OCI-LY1 (cell line): ENCODE results near the gene ADAM33.

ENCODE experiments used
- H2AFZ ChIP-seq: fragments of 200-600 bp; sonication (generic), shearing (Covaris generic); 2 replicates; pipeline ENCODE4 v1.6.0; 2014; ENCODE audit warnings: antibody characterized with exemption, mild to moderate bottlenecking, low read length
- H3F3A ChIP-seq: fragments of 200-600 bp; sonication (generic), shearing (Covaris generic); 2 replicates; pipeline ENCODE4 v1.6.0; 2014; ENCODE audit warnings: mild to moderate bottlenecking, antibody characterized with exemption, low read length, moderate library complexity; ENCODE audit not compliant: insufficient read depth
- H3K27ac ChIP-seq: fragments of 200-600 bp; sonication (generic); 2 replicates; pipeline ENCODE4 v1.5.1; 2014; ENCODE audit warnings: low read length, mixed run types, mild to moderate bottlenecking, low read depth; ENCODE audit not compliant: poor library complexity, severe bottlenecking
- H3K27me3 ChIP-seq: fragments of 200-600 bp; sonication (generic); 2 replicates; pipeline ENCODE4 v1.6.0; 2014; ENCODE audit warnings: antibody characterized with exemption, mild to moderate bottlenecking, low read length, moderate library complexity; ENCODE audit not compliant: insufficient read depth
- H3K36me3 ChIP-seq: fragments of 200-600 bp; sonication (generic); 2 replicates; pipeline ENCODE4 v1.6.1; 2014; ENCODE audit warnings: mild to moderate bottlenecking, antibody characterized with exemption, low read length, moderate library complexity, mixed read lengths; ENCODE audit not compliant: insufficient read depth
- H3K4me1 ChIP-seq: fragments of 200-600 bp; sonication (generic); 2 replicates; pipeline ENCODE4 v1.5.1; 2014; ENCODE audit warnings: mild to moderate bottlenecking, low read length, moderate library complexity; ENCODE audit not compliant: insufficient read depth, severe bottlenecking
- H3K4me2 ChIP-seq: fragments of 200-600 bp; sonication (generic), shearing (Covaris generic); 2 replicates; pipeline ENCODE4 v1.6.1; 2014; ENCODE audit warnings: low read length
- H3K4me3 ChIP-seq: fragments of 200-600 bp; sonication (generic); 2 replicates; pipeline ENCODE4 v1.5.1; 2014; ENCODE audit warnings: low read length, low read depth, mild to moderate bottlenecking, mixed read lengths; ENCODE audit not compliant: poor library complexity, severe bottlenecking
- H3K79me2 ChIP-seq: fragments of 200-600 bp; shearing (Covaris generic); 2 replicates; pipeline ENCODE4 v1.6.1; 2016; ENCODE audit warnings: mixed run types, low read length, mixed read lengths; ENCODE audit not compliant: insufficient read depth
- H3K9ac ChIP-seq: fragments of 200-600 bp; sonication (generic), shearing (Covaris generic); 2 replicates; pipeline ENCODE4 v1.6.1; 2014; ENCODE audit warnings: mild to moderate bottlenecking, low read length, mixed read lengths
- H3K9me2 ChIP-seq: fragments of 200-600 bp; sonication (generic), shearing (Covaris generic); 2 replicates; pipeline ENCODE4 v1.6.1; 2014; ENCODE audit warnings: low read depth, mild to moderate bottlenecking, low read length, mixed read lengths
- H3K9me3 ChIP-seq: fragments of 200-600 bp; shearing (Covaris generic); 2 replicates; pipeline ENCODE4 v1.6.1; 2014; ENCODE audit warnings: low read length, mixed read lengths
- H4K20me1 ChIP-seq: fragments of 200-600 bp; sonication (generic), shearing (Covaris generic); 2 replicates; pipeline ENCODE4 v1.6.0; 2016; ENCODE audit warnings: mild to moderate bottlenecking, low read length; ENCODE audit not compliant: insufficient read depth
- EZH2 ChIP-seq: fragments of 200-600 bp; sonication (generic), shearing (Covaris generic); IDR thresholded peaks from 2 replicates; pipeline ENCODE4 v1.8.0; 2017; ENCODE audit warnings: borderline replicate concordance, mixed run types, mild to moderate bottlenecking, antibody characterized with exemption, low read length, moderate library complexity, mixed read lengths
- TF ChIP-seq, protein P1 (sequence below): fragments of 200-600 bp; sonication (generic), shearing (Covaris generic); IDR thresholded peaks from 2 replicates; pipeline ENCODE4 v1.5.1; 2017; ENCODE audit warnings: mild to moderate bottlenecking, antibody characterized with exemption, low read length, moderate library complexity, mixed read lengths

The ADAM33 gene

DNA sequence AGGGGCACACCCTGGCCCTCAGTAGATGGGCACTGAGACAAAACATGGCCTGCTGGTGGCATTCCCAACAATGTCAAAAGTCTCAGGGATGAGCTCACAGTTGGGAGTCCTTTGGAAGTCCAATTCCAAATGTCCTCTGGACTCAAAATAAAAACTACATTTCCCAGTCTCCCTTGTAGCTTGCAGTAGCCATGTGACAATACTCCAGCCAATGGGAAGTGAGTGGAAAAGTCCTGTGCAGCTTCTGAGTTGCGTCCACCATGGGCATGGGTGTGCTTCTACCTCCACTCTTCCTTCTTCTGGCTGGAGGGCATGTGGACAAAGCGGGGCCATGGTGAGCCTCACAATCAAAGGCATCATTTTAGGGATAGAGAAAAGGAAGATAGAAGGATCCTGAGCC lies 5.8 kb upstream of the ADAM33 start:
- no peaks in the 10 kb centered on the region for H3K36me3 ChIP-seq
- H3K4me2 ChIP-seq: no peak overlapping the region
- H3K79me2 ChIP-seq: no peaks in the 10 kb centered on the region
- no peak overlapping the region for H2AFZ ChIP-seq
- H3F3A ChIP-seq: no peaks in the 10 kb centered on the region
- no peaks in the 10 kb centered on the region for H3K9me3 ChIP-seq
- H3K4me3 ChIP-seq: no peak overlapping the region
- H3K27me3 ChIP-seq: peaks cover 6% of the 10 kb centered on the region
- TF ChIP-seq, protein P1, sequence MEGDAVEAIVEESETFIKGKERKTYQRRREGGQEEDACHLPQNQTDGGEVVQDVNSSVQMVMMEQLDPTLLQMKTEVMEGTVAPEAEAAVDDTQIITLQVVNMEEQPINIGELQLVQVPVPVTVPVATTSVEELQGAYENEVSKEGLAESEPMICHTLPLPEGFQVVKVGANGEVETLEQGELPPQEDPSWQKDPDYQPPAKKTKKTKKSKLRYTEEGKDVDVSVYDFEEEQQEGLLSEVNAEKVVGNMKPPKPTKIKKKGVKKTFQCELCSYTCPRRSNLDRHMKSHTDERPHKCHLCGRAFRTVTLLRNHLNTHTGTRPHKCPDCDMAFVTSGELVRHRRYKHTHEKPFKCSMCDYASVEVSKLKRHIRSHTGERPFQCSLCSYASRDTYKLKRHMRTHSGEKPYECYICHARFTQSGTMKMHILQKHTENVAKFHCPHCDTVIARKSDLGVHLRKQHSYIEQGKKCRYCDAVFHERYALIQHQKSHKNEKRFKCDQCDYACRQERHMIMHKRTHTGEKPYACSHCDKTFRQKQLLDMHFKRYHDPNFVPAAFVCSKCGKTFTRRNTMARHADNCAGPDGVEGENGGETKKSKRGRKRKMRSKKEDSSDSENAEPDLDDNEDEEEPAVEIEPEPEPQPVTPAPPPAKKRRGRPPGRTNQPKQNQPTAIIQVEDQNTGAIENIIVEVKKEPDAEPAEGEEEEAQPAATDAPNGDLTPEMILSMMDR: no peak
- no peak for TF ChIP-seq EZH2
- H3K9me2 ChIP-seq: no peaks in the 10 kb centered on the region
- no peaks in the 10 kb centered on the region for H4K20me1 ChIP-seq
- H3K4me1 ChIP-seq: no peaks in the 10 kb centered on the region
- H3K9ac ChIP-seq: no peak overlapping the region
- no peak overlapping the region for H3K27ac ChIP-seq

DNA sequence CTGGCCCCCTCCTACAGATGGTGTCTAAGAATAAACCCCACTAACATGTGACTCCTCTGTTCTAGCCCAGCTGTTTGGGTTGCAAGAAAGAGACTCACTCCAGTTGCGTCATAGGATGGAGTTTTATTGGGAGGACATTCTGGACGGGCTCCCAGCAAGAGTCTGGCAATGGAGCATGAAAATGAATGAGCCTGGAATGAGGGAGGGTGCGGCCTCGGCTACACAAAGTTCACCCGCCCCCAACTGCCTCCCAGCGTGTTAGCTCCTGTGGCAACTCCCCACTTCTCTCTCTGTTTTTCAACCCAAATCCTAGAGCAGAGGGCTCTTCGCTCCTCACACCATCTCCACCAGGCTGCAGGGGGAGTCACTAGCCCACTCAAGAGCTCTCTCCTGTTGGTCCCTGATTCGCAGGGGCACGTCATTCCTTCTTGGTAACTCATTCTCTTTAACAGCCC lies 5.1 kb upstream of the ADAM33 start:
- Histone ChIP-seq H3K4me2 (no peak overlapping the region), H3K4me1 (no peaks in the 10 kb centered on the region), H4K20me1 (no peaks in the 10 kb centered on the region), H3K36me3 (no peaks in the 10 kb centered on the region), H3K27ac (no peak overlapping the region), H3K79me2 (no peaks in the 10 kb centered on the region), H3F3A (no peaks in the 10 kb centered on the region), H3K4me3 (no peak overlapping the region), H2AFZ (no peak overlapping the region), H3K9me2 (no peaks in the 10 kb centered on the region), H3K27me3 (peaks cover 6% of the 10 kb centered on the region), H3K9me3 (no peaks in the 10 kb centered on the region), H3K9ac (no peak overlapping the region)
- no peak for TF ChIP-seq EZH2
- TF ChIP-seq, protein P1: no peak

DNA sequence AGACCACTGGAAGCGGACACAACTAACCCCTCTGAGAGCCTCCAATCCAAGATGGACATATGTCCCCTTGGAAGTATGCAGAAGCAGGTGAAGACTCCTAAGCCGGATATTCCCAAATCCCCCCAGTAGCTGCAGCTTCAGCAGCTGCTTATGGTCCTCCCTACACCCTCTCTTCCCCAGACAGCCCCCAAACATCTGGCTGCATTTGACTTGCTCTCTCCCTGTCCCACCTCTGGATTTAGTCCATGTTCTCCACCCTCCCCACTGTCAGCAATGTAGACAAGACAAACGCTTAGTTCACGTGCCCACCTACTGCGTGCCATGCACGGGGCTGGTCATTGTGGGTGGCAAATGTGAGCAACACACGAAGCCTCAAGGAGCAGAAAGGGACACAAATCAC lies 4.6 kb upstream of the ADAM33 start:
- Histone ChIP-seq H3K4me3 (no peak overlapping the region), H3K4me2 (no peak overlapping the region), H3K4me1 (no peaks in the 10 kb centered on the region), H3K9me2 (no peaks in the 10 kb centered on the region), H3K9me3 (no peaks in the 10 kb centered on the region), H3K27me3 (peaks cover 6% of the 10 kb centered on the region), H2AFZ (no peak overlapping the region), H3F3A (no peaks in the 10 kb centered on the region), H3K79me2 (no peaks in the 10 kb centered on the region), H4K20me1 (no peaks in the 10 kb centered on the region), H3K27ac (no peak overlapping the region), H3K36me3 (no peaks in the 10 kb centered on the region), H3K9ac (no peak overlapping the region)
- TF ChIP-seq, protein P1: no peak
- TF ChIP-seq EZH2: no peak
